Mucosa of rectum (tissue), 2 donors: ENCODE measurements around the gene ARFGEF3.

ENCODE experiments used
- H3K27ac ChIP-seq, 2 donors: one replicate each; pipeline ENCODE4 v1.7.0; 2013; ENCODE audit warnings: inconsistent platforms in 2 of 2, low read depth in 2 of 2, low read length in 2 of 2
- H3K27me3 ChIP-seq, 2 donors: one replicate each; pipeline ENCODE4 v1.7.0; 2013; ENCODE audit warnings: low read length in 2 of 2; ENCODE audit not compliant: control insufficient read depth in 2 of 2, insufficient read depth in 2 of 2
- H3K36me3 ChIP-seq, 2 donors: one replicate each; pipeline ENCODE4 v1.7.0; 2013; ENCODE audit warnings: low read length in 2 of 2; ENCODE audit not compliant: control insufficient read depth in 2 of 2, insufficient read depth in 2 of 2
- H3K4me1 ChIP-seq, 2 donors: one replicate each; pipeline ENCODE4 v1.7.0; 2013; ENCODE audit warnings: low read length in 2 of 2, mild to moderate bottlenecking in 1 of 2; ENCODE audit not compliant: control insufficient read depth in 2 of 2, insufficient read depth in 2 of 2
- H3K4me3 ChIP-seq, 2 donors: one replicate each; pipeline ENCODE4 v1.7.0; 2013; ENCODE audit warnings: low read length in 2 of 2
- H3K9ac ChIP-seq, 2 donors: one replicate each; pipeline ENCODE4 v1.7.0; 2013; ENCODE audit warnings: low read length in 2 of 2, low read depth in 1 of 2, mild to moderate bottlenecking in 1 of 2
- H3K9me3 ChIP-seq, 2 donors: one replicate each; pipeline ENCODE4 v1.7.0; 2013; ENCODE audit warnings: low read length in 2 of 2; ENCODE audit not compliant: control insufficient read depth in 2 of 2
- donor health status: healthy.
- donor health status: Normal muscosa, but diverticular disease.

Gene ARFGEF3

GRCh38 chr6:138370631-138371451, 209.1 kb downstream of the ARFGEF3 start:
- H3K9ac ChIP-seq: no peak overlapping the region
- no peaks in the 10 kb centered on the region for H3K27me3 ChIP-seq
- H3K27ac ChIP-seq: no peak overlapping the region
- H3K4me3 ChIP-seq: no peak overlapping the region
- H3K36me3 ChIP-seq: no peaks in the 10 kb centered on the region
- H3K4me1 ChIP-seq: no peaks in the 10 kb centered on the region
- no peaks in the 10 kb centered on the region for H3K9me3 ChIP-seq

GRCh38 chr6:138371452-138371711, 209.6 kb downstream of the ARFGEF3 start:
- Histone ChIP-seq H3K36me3 (no peaks in the 10 kb centered on the region), H3K27me3 (no peaks in the 10 kb centered on the region), H3K4me3 (no peak overlapping the region), H3K27ac (no peak overlapping the region), H3K9me3 (no peaks in the 10 kb centered on the region), H3K4me1 (no peaks in the 10 kb centered on the region), H3K9ac (no peak overlapping the region)

- Histone ChIP-seq H3K36me3 (no peaks in the 10 kb centered on the region), H3K9ac (no peak overlapping the region), H3K27ac (no peak overlapping the region), H3K4me3 (no peak overlapping the region), H3K27me3 (no peaks in the 10 kb centered on the region), H3K4me1 (no peaks in the 10 kb centered on the region), H3K9me3 (no peaks in the 10 kb centered on the region)
These were observed 210.0 kb downstream of the ARFGEF3 start for GRCh38 chr6:138371720-138372119.

GRCh38 chr6:138372711-138373463, 211.1 kb downstream of the ARFGEF3 start:
- H3K4me3 ChIP-seq: no peak overlapping the region
- H3K27me3 ChIP-seq: no peaks in the 10 kb centered on the region
- no peaks in the 10 kb centered on the region for H3K9me3 ChIP-seq
- no peak overlapping the region for H3K9ac ChIP-seq
- no peaks in the 10 kb centered on the region for H3K4me1 ChIP-seq
- no peak overlapping the region for H3K27ac ChIP-seq
- H3K36me3 ChIP-seq: no peaks in the 10 kb centered on the region

GRCh38 chr6:138374230-138374629, 212.5 kb downstream of the ARFGEF3 start:
- Histone ChIP-seq H3K27ac (no peak overlapping the region), H3K4me1 (no peaks in the 10 kb centered on the region), H3K4me3 (no peak overlapping the region), H3K27me3 (no peaks in the 10 kb centered on the region), H3K9me3 (no peaks in the 10 kb centered on the region), H3K36me3 (no peaks in the 10 kb centered on the region), H3K9ac (no peak overlapping the region)

GRCh38 chr6:138374815-138375214, 213.1 kb downstream of the ARFGEF3 start:
- Histone ChIP-seq H3K4me3 (no peak overlapping the region), H3K27ac (no peak overlapping the region), H3K36me3 (no peaks in the 10 kb centered on the region), H3K9ac (no peak overlapping the region), H3K9me3 (no peaks in the 10 kb centered on the region), H3K4me1 (no peaks in the 10 kb centered on the region), H3K27me3 (no peaks in the 10 kb centered on the region)

GRCh38 chr6:138377042-138377441, 215.3 kb downstream of the ARFGEF3 start:
- no peaks in the 10 kb centered on the region for H3K9me3 ChIP-seq

GRCh38 chr6:138377844-138378243, 216.1 kb downstream of the ARFGEF3 start, which contains the start of gene SMIM28:
SMIM28 (plus strand) TSS chr6:138377905; CDS start chr6:138378073, 168 bp downstream.
- no peak within 1 kb of the TSS for H3K27ac ChIP-seq
- H3K27me3 ChIP-seq: no peaks in the 10 kb centered on the region
- H3K4me3 ChIP-seq: no peak within 1 kb of the TSS
- H3K36me3 ChIP-seq: no peaks in the 10 kb centered on the region
- H3K9me3 ChIP-seq: no peaks in the 10 kb centered on the region
- no peaks in the 10 kb centered on the region for H3K4me1 ChIP-seq
- H3K9ac ChIP-seq: no peak within 1 kb of the TSS

More at GRCh38 chr6:138377042-138377441, 215.3 kb downstream of the ARFGEF3 start:
- Histone ChIP-seq H3K4me3 (no peak overlapping the region), H3K36me3 (no peaks in the 10 kb centered on the region), H3K27me3 (no peaks in the 10 kb centered on the region), H3K4me1 (no peaks in the 10 kb centered on the region), H3K9ac (no peak overlapping the region), H3K27ac (no peak overlapping the region)

- Histone ChIP-seq H3K4me1 (no peaks in the 10 kb centered on the region), H3K9me3 (no peaks in the 10 kb centered on the region), H3K27me3 (no peaks in the 10 kb centered on the region), H3K36me3 (no peaks in the 10 kb centered on the region), H3K27ac (no peak overlapping the region), H3K9ac (no peak overlapping the region), H3K4me3 (no peak overlapping the region)
These were observed 216.7 kb downstream of the ARFGEF3 start for GRCh38 chr6:138378463-138378862.

GRCh38 chr6:138382498-138383265, 220.9 kb downstream of the ARFGEF3 start:
- Histone ChIP-seq H3K27ac (no peak overlapping the region), H3K4me3 (no peak overlapping the region), H3K36me3 (no peaks in the 10 kb centered on the region), H3K9me3 (no peaks in the 10 kb centered on the region), H3K27me3 (no peaks in the 10 kb centered on the region), H3K4me1 (no peaks in the 10 kb centered on the region), H3K9ac (no peak overlapping the region)
